MM.1S (cell line): ENCODE measurements around the gene PHAX.

Experiments used
- EZH2 ChIP-seq: fragments of 300-600 bp; sonication (generic); optimal IDR thresholded peaks from 2 replicates; pipeline ENCODE3; 2017; ENCODE audit warnings: low read depth, mild to moderate bottlenecking, antibody characterized with exemption, low read length, mixed read lengths
- TF ChIP-seq, protein P1 (sequence below): fragments of 300-600 bp; sonication (generic); IDR thresholded peaks from 2 replicates; pipeline ENCODE4 v1.5.1; 2016; ENCODE audit warnings: antibody characterized with exemption, low read length, mixed read lengths

DNA sequence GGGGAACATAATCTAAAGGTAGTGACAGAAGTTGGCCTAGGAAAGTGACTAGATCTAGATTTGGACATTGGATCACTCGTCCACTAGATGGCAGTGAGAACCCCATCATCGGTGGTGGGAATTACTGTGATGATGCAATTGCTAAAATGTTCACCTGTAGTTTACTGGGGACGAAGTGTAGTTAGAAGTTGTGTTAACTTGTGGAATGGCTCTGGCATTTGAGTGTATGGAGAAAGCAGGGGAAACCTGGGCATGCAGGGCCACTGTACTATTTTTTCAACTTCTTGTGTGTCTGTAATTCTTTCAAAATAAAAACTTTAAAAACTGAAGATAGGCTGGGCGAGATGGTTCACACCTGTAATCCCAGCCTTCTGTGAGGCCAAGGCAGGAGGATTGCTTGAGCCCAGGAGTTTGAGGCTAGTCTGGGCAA, 75.5 kb downstream of the PHAX start:
- TF ChIP-seq EZH2 = no peak
- TF ChIP-seq, protein P1, sequence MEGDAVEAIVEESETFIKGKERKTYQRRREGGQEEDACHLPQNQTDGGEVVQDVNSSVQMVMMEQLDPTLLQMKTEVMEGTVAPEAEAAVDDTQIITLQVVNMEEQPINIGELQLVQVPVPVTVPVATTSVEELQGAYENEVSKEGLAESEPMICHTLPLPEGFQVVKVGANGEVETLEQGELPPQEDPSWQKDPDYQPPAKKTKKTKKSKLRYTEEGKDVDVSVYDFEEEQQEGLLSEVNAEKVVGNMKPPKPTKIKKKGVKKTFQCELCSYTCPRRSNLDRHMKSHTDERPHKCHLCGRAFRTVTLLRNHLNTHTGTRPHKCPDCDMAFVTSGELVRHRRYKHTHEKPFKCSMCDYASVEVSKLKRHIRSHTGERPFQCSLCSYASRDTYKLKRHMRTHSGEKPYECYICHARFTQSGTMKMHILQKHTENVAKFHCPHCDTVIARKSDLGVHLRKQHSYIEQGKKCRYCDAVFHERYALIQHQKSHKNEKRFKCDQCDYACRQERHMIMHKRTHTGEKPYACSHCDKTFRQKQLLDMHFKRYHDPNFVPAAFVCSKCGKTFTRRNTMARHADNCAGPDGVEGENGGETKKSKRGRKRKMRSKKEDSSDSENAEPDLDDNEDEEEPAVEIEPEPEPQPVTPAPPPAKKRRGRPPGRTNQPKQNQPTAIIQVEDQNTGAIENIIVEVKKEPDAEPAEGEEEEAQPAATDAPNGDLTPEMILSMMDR = peak; percentile 86
